T-helper 1 cell treated with Interleukin-12 subunit alpha and Interleukin-12 subunit beta and Interleukin-4 antibody, amounts not matched to agents 30 ng/mL and 1 ng/mL, for 36 hours (primary cell): ENCODE data around the gene ABCA12. TPM values are rescaled to one million over a fixed set of nuclear protein-coding genes. Genes with fewer than 3 reads are reported as not detected.

Experiments used
- intact Hi-C: fragments of 100-400 bp; cut with micrococcal nuclease; formaldehyde crosslinking; loops from one replicate; pipeline ENCODE4 v1.15.1; 2024
- total RNA-seq: library from RNA; stranded (reverse); gene quantifications from 2 replicates; pipeline ENCODE4 v1.2.3, GENCODE V29; 2022

Gene ABCA12
- total RNA-seq, 1 donor from 2014 or later, result not detected

DNA sequence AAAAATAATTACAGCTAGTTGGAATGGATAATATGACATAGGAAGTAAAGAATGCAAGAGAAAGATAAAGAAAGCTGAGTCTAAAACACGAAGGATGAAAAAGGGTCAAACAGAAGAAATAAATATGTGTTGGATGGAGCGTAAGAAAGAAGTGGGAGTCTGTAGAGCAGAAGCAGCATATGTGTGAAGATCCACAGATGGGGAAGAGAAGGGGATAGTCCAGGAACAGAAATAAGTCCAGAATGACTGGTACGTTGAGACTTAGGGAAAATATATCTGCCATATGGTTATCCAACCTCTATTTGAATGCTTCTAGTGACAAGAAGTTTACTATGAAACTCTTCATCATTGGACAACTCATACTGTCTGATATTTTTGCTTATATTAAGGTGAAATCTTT is 18.0 kb downstream of the ABCA12 start:
- intact Hi-C loops, result no loop called here

DNA sequence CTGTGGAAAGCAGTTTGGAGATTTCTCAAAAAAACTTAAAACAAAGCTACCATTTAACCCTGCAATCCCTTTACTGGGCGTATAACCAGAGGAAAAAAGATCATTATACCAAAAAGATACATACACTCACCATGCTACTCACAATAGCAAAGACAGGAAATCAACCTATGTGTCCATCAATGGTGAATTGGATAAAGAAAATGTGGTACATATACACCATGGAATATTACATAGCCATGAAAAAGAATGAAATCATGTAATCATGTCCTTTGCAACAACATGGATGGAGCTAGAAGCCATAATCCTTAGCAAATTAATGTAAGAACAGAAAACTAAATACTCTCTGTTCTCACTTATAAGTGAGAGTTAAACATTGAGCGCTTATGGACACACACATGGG is 18.6 kb downstream of the ABCA12 start:
- intact Hi-C loops, result no loop called here

DNA sequence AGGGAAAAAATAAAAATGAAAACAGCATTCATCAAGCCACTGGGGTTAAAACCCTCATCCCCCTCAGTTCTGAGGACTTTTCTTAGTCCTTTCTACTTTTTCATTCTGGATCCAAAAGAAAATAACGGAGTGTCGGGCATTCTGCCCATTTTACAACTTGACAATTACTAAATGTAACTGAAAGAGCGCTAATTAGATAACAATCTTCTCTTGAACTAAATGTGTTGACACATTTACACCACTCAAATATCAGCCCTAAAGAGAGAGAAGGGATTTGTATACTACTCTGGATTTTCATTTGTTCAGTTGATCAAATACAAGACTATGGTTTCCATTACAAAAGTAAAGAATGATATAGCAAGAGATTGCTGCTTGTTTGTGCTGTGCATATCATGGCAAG is 27.5 kb downstream of the ABCA12 start:
- intact Hi-C loops, result no loop called here

DNA sequence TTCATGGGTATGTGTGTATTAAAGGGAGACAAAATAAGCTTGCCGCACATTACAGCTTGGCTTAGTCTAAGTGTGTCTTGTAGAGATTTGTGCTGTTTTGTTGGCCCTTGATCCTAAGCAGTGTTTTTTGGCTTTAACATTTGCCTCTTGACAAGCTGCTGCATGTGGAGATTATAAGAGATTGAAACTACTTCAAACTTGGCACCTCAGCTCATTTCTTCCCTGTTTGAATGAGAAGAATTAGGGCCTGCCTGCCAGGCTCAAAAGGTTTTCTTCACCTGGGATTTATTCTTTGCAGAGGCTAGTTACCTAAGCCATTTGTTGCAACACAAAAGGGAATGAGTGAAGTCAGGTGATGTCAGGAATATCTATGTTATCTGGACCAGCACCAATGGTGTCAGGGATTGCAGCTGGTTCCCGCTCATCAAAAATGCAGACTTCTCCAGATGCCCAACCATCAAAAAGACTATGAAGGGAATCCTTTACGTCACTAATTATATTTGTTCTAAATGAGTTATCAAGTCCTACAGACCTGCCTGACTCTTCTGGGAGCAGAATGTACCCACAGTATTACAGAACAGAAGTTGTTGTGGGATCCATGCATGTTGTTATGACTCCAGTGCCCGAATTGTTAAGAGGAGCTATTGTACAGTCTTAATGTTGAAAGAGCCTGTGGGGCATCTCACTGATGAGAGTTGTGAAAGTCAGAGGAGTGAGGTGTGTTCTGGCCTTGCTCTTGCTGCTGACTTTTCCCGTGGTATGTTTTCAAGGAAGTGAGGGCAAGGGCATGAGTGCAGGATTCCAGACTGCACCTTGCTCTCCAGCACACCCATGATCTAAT is 31.0 kb downstream of the ABCA12 start:
- intact Hi-C loops, result no loop called here

DNA sequence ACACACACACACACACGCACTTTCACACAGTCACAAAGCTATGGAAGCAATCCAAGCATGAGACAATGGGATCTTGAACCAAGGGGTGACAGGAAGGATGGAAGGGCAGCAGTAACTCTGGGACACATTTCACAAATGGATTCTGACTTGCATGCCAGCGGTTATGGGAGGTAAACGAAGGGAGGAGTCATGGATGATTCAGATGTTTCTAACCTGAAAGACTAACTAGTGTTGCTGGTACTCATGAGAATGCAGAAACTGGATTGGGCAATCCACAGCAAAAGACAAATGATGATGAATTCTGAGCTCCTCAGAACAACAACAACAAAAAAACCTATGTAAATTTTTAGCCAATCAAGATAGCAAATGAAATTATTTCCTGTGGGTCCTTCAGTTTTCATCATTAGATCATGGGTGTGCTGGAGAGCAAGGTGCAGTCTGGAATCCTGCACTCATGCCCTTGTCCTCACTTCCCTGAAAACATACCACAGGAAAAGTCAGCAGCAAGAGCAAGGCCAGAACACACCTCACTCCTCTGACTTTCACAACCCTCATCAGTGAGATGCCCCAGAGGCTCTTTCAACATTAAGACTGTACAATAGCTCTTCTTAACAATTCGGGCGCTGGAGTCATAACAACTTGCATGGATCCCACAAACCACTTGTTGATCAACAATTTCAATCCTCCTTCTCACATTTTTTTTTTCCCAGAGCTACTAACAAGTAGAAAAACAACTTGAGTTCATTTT is 32.6 kb downstream of the ABCA12 start:
- intact Hi-C loops, result no loop called here

DNA sequence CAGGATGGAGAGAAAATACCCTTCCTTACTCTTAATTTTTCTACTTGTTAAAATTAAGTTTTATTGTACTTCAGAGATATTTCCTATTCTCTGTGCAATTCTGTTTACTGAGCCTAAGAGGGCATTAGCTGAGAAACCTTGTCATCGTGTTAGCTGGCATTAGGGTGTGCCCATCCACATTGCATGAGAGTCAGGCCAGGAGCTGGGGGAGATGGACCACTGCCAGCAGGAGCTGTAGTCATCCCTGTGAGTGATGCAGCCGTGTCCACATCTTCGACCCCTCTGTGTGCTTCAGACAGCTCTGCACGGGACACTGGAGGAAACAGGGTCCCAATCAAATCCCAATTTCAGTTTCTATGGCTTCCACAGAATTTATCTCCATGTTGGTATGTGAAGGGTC is 34.2 kb downstream of the ABCA12 start:
- intact Hi-C loops, result no loop called here

DNA sequence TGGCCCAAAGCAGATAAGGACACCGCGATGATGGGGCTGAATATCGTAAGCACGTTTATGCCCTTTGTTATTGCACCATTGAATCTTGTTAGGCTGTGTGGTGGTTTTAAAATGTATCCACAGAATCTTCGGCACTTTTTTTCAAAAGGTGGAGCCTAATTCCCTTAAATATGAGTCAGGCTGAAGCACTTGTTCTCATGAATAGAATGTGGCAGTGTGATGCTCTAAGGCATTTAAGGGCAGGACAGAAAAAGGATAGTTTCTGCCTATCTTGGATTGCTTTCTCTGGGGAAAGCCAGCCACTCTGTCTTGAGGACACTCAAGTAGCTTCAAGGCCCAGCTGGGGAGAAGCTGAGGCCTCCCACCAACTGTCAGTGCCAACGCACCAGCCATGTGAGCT is 39.6 kb downstream of the ABCA12 start:
- intact Hi-C loops, result no loop called here

DNA sequence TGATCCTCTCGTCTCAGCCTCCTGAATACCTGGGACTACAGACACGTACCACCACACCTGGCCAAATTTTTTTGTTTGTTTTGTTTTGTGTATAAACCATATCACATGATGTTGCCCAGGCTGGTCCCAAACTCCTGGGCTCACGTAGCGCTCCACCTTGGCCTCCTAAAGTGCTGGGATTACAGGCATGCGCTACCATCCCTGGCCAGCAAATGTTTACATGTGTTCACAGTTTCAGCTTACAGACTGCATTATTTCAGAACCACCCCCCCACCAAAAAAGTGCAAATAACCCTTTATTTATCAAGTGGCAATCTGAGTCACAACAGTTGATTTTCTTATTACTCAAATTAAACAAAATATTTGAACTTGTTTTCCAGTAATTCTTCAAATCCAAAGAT is 54.3 kb downstream of the ABCA12 start:
- intact Hi-C loops, result no loop called here

DNA sequence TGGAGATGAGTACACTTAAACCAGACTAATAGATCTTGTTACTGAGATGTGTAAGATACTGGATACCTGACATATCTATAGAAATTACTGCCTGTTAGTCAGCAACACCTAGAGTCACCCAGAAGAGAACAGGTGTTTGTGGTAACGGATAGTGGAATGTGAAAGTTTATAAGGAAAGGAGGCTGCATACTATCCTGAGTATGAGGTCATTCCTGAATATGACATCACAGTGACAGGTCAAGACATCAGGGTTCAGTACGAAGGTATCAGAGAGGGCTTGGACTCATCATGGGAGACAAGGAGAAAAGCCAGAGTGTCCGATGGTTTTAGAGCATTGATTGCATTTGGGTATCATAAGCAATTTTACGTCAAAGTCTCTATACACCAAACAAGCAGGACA is 55.3 kb downstream of the ABCA12 start:
- intact Hi-C loops, result no loop called here

DNA sequence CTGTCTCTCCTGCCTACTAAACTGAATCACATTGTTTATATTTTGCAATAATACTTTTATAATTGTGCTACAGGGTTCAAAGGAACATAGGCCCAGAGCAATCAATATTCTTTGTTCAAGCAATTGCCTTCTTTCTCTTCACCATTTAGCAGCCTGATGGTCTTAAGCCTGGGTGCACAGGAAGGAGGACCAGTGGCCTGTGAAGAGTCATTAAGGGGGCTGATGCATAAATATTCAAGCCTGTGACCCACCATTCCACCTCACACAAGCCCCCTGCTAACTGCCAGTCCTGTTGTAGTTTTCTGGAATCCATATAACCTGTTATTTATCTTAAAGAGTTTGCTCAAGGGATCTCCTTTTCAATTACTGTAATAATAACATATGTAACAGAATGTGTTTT is 56.0 kb downstream of the ABCA12 start:
- intact Hi-C loops, result no loop called here

DNA sequence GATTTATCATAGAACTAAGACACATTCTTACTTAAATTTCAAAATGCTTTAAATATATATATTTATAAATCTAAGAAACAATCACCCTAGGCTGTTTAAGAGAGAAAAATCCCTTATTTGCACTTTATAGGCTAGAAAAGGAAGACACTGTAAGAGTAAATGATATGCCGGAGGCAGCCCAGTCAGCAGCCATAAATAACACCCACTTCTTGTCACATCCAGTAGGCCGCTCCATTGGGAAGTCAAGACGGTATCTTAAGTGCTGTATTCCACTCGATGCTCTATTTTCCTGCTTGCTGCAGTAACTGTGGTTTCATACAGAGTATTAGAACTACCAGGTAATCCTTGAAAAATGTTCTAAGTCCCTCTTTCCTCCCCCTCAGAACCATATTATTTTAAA is 57.9 kb downstream of the ABCA12 start:
- intact Hi-C loops, result no loop called here

DNA sequence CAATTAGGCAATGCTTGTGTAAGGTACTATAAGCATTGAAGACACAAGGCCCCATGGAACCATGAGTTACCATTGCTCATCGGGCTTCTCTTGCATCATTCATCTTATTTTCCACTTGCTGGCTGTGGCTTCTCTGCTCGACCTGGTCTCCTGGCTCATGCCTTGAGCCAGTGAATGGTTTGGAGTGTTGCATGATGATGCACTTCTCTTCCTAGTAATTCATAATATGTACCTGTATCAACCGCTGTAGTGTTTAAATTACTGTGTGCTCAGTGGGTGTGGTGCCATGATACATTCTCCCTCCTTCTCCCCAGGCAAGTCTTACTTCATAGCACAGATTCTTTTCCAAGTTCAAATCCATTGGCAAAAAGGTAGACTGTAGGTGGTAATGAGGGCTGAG is 66.8 kb downstream of the ABCA12 start:
- intact Hi-C loops, result no loop called here

DNA sequence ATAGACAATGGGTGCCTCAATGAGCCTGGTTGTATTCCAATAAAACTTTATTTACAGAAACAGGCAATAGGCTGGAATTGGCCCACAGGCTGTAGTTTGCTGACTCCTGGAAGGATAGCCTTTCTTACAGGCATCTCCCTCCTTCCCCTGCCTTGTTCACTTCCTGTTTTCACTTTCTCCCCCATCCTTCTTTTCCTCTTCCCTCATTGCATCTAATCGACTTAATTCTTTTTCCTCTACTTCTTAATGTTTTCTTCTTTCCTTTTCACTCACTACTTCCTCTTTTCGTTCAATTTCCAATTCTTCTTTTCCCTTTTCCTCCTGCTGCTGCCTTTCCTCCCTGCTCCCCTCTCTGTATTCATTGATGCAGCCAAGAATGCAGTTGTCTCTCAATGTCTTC is 70.0 kb downstream of the ABCA12 start:
- intact Hi-C loops, result no loop called here

DNA sequence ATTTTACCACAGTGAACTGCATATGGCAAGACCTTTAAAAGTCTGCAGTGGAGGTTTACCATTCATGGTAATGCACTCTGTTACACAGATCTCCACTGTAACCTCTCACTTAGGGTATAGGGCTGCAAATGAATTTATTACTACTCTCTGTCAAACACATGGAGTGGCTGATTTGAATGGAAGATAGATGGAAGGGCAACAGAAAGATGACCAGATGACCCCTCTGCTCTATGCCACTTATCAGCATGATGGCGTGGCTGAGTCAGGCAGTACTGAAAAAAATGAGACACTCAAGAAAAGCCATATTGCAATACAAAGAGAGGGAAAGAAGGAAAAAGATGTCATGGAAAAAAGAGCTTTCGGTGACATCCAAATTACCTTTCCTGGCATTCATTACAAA is 72.3 kb downstream of the ABCA12 start:
- intact Hi-C loops, result no loop called here

DNA sequence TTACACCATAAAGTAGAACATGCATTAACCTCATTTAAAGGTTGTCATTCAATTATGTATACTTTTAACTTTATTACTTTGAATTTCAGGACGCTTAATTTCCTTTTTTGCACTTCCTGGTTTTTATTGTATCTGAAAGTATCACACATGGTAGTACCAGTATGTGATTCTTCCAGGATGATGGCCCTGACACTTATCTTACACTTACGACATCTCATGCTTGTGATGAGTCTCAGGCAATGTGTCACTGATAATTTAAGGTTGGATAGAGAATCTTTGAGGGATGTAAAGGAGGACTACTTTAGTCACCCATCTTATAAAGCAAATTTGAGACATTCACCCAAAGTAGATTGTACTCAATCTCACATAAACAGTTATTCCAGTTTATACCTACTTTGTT is 74.9 kb downstream of the ABCA12 start:
- intact Hi-C loops, result no loop called here

DNA sequence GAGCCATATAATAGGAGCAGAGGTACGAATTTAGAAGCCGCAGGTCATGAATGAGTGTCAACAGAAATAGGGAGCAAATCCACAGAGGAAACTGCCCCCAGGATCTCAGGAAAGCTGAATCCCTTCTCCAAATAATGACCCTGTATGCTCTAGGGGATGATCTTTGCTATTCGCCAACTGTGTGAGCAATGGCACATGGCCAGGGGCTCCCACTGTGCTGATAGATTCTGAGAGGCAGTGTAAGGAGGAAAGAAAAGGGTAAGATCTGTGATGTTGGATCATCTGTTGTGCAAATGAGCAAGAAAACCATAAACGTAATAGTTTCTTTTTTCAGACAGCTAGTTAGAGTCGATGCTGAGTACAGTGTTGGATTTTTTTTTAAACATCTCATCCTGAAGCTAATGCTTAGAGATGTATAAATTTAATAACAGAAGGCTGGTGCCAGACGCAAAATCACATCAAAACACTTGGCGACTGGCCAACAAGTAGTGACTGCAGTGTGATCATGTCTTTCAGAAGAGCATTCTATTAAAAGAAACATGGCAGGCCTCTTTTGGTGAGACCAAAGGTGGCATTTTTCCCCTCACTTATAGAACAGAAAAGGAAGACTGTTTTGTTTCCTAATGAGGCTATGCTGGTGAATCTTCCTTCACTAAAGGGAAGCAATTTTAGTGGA is 77.4 kb downstream of the ABCA12 start:
- intact Hi-C loops, result no loop called here

DNA sequence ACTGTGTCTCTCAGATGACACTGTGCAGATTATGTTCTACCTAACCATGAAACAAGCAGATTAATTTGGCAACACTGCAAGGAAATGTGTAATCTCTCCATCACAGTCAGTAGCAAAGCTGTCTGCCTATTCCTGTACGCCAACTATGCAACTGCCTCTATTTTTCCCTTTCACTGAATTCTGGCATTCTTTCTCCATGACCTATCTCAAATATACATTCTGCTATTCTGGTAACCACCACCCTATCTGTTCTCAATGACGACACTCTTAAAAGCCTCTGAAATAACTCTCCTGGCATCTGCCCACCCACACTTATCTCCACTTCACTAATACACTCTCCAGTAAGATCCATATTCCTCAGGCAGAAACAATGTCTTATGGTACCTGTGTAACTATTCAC is 78.7 kb downstream of the ABCA12 start:
- intact Hi-C loops, result no loop called here

DNA sequence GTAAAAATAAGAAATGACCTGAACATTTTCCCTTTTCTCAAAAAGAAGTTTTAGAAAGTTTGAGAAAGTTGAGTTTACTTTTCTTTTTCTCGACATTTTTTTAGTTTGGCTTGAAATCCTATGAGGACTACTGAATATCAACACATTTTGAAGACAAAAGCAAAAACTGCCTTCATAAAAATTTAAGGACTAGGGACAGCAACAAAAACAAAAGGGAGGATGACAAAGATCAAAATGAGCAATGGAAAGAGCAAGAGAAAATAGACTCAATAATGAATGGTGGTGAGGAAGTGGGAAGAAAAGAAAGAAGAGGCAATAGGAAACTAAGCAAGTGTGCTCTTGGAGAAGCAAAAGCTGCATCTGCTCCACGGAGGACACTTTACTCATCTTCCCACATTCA is 82.5 kb downstream of the ABCA12 start:
- intact Hi-C loops, result no loop called here

DNA sequence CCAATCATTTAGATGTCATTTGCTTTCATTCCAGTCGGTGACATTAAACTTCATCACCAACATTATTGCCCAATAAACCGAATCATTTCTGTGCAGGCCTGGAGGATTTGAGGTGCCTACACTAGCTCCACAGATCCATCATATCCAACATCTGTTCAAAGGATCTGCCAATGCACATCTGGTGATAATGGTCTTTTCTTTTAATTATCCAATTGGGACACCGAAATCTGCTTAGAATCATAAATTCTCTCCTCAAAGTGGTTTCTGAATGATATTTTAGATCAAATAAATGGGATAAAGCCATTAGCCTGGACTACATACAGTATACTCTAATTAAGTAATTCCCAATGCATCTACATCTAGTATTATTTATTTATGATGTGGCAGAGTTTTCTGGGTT is 85.6 kb downstream of the ABCA12 start:
- intact Hi-C loops, result no loop called here

DNA sequence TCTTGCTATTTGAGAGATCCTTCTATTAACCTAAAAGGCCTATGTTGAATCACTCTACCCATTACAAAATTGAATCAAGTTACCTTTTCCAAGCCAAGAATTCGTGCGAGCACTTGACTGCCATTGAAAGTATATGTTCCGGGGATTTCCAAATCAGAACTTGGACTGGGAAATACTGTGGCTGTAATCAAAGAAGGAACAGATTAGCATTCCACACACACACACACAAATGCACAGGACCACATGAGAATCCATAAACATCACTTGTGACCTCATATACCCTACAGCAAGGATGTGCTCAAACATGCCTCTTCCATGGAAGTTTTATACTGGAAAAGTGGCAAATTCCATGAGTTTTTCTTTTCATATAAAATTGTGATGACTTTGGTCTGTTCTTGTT is 86.0 kb downstream of the ABCA12 start:
- intact Hi-C loops, result no loop called here

DNA sequence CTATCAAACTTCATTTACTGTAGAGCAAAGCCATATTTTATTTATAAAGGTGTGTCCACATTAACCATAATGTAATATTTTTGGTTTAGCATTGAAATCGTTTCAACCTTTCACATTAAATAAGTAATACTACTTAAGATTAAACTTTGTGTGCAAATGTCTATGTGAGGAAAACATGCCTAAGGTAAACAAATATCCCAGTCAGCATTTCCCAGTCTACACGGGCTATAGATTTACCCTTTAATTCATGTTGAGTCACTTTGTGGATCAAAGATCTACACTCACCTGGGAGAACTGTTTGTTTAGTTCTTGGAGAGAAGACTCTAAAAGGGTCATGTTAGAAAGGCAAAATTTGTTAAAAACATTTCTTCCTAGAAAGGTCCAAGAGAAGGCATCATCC is 89.1 kb downstream of the ABCA12 start:
- intact Hi-C loops, result no loop called here

DNA sequence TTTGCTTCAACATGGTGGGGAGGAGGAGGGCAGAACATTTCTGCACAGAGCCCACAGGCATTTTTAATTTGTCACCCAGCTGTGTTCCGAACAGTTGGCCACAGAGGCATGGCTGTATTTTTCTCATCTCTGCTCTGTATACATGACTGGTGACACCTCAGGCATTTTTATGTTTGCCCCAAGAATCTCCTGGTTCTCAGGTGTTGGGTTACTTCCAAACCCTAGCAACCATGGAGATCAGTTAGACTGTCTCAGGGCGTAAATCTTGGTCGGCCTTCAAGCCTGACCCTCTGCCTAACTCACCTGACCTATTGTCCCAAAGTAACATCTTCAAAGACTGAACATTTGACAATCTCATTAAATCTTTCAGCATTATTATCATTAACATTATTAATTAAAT is 100.0 kb downstream of the ABCA12 start:
- intact Hi-C loops, result no loop called here
